Measurements from ENCODE around the gene CRX.

GRCh38 chr19:47885067-47885463 is 63.3 kb downstream of the CRX start:
- TF ChIP-seq CTCF (IDR thresholded peaks at IDR 0.05) (no peak), POLR2A (IDR thresholded peaks at IDR 0.05) (no peak)
